AG10803 (cell line): Measurements from ENCODE around the gene DNAJC8.
A peak's percentile ranks its signal among the peaks of the same experiment; 100 is the strongest.

Experiments used
- DNase-seq: peaks from one replicate; pipeline ENCODE4 v3.0.0; 2010; ENCODE audit warnings: low read depth
- H3K4me3 ChIP-seq: 2 replicates; pipeline ENCODE4 v1.5.1; 2011; ENCODE audit warnings: mild to moderate bottlenecking, low read length, control low read depth
- CTCF ChIP-seq: conservative IDR thresholded peaks from 2 replicates; pipeline ENCODE4 v1.5.1; 2011; ENCODE audit warnings: mild to moderate bottlenecking, low read length, control low read depth, inconsistent platforms

DNAJC8 gene, protein sequence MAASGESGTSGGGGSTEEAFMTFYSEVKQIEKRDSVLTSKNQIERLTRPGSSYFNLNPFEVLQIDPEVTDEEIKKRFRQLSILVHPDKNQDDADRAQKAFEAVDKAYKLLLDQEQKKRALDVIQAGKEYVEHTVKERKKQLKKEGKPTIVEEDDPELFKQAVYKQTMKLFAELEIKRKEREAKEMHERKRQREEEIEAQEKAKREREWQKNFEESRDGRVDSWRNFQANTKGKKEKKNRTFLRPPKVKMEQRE

GRCh38 chr1:28232558-28233263, at the start of gene DNAJC8:
Gene DNAJC8, minus strand, starts transcription at chr1:28233029. Its CDS starts 31 bp downstream, at chr1:28232998.
- DNase-seq, result peak; percentile 88
- no peak for TF ChIP-seq CTCF
- peak within 1 kb of the TSS; percentile 95 for H3K4me3 ChIP-seq

DNA sequence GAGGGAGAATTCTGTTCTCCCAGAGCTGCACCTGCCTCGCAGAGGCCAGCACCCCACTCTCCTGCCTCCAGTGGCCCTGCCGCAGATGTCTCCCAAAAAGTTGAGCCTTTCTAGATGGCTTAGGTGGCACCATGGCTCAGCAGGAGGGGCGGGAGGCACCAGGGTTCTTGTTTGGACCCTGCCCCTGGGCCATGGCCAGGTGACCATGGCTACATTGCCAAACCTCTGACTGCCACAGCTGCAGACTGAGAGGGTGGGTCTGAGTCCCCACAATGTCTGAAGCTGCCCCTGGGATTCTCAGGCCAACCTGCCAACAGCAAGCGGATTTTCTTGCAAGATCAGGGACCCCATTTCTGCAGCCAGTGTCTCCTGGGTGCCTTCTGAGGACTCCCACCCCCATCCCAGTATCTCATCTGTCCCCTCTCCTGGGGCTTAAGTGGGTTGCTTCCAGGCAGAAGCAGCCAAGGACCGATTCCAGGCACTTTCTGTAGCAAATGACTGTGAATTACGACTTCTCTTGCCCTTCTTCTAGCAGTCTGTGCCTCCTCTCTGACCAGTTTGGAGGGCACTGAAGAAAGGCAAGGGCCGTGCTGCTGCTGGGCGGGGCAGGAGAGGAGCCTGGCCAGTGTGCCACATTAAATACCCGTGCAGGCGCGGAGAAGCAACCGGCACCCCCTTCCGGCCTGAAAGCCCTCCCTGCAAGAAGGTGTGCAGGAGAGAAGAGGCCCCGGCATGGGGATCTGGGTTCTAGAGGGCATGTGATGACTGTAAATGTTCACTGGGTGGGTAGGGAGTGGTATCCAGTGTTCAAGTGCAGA, 49.0 kb upstream of the DNAJC8 start:
- no peak for TF ChIP-seq CTCF
- H3K4me3 ChIP-seq, result no peak overlapping the region
- no peak for DNase-seq

GRCh38 chr1:28280977-28281381, 48.1 kb upstream of the DNAJC8 start:
- DNase-seq, result no peak
- no peak for TF ChIP-seq CTCF
- H3K4me3 ChIP-seq, result no peak overlapping the region

DNA sequence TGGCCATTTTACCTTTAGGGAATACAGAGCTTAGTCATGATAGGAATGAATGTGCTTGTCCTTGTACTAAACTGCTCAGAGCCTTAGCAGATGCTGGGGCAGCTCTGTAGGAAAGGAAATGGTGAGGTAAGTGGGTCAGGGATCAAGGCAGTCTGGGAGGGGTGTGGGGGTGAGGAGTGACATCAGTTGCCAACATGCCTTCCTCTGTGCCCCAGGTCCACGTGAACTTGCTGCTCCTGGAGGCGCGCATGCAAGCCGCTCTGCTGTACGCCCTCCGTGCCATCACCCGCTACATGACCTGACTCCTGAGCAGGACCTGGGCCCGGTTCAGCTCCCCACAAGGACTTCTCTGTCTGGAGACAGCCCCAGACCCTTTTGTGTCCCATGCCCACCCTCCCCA, 47.7 kb upstream of the DNAJC8 start:
- DNase-seq, result no peak
- no peak for TF ChIP-seq CTCF

DNA sequence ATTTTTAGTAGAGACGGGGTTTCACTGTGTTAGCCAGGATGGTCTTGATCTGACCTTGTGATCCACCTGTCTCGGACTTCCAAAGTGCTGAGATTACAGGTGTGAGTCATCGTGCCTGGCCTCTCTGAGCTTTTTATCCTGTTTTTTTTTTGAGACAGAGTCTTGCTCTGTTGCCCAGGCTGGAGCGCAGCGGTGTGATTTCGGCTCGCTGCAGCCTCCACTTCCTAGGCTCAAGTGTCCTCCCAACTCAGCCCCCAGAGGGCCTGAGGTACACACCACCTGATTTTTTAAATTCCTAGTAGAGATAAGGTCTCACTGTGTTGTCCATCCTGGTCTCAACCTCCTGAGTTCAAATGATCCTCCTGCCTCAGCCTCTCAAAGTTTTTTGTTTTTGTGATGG, 46.9 kb upstream of the DNAJC8 start:
- no peak for TF ChIP-seq CTCF
- no peak for DNase-seq
- H3K4me3 ChIP-seq, result no peak overlapping the region

More for the DNA sequence above, 47.7 kb upstream of the DNAJC8 start:
- H3K4me3 ChIP-seq, result no peak overlapping the region

DNA sequence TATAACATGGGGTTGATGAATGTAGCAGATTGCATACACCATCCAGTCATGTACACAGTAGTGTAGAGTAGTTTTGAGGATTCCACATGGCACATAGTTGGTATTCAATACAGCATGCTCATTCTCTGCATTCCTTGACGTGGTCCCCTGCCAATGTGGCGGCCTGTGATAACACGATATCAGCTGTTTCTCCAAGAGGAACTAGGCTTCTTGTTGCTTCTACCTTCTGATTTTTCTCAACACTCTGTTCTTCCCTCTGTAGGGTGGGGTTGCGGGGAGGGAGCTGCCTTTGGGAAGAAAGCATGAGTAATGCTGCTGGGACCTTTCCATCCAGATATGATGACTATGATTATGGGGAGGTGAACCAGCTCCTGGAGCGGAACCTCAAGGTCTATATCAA, 45.9 kb upstream of the DNAJC8 start:
- no peak for DNase-seq
- H3K4me3 ChIP-seq, result no peak overlapping the region
- no peak for TF ChIP-seq CTCF
